ENCODE results near the gene ERCC6L2.

- TF ChIP-seq CTCF (IDR thresholded peaks at IDR 0.05) = no peak
- TF ChIP-seq ZFX (IDR thresholded peaks at IDR 0.05; ENCODE audit: borderline replicate concordance) = no peak
Observed at GRCh38 chr9:95963659-95964058, 88.2 kb downstream of the ERCC6L2 start.

Data from 22Rv1 (cell line).